ENCODE results near the gene RNF169. TPM values are rescaled to one million over a fixed set of nuclear protein-coding genes. Genes with fewer than 3 reads are reported as not detected.

RNF169 gene
- total and polyA plus RNA-seq, 9 of the 15 experiments (the other 6 are each of a cell fraction or from before 2014, with no cell fraction given): 0.68 to 18.1 (median 10.1) TPM

- peaks cover 0 to 3% of the 10 kb centered on the region in 2 experiments; a peak in 2 of 5 replicates for H3K4me1 ChIP-seq (replicated peaks in 1 of 2; ENCODE audit: control insufficient read depth in 2 of 2, insufficient read depth in 2 of 2, low read length in 2 of 2)
- in situ Hi-C loops (cut with MboI): no loop called here
- no peak overlapping the region for H2AFZ ChIP-seq (ENCODE audit: low read depth, low read length)
- no peaks in the 10 kb centered on the region for H3K79me2 ChIP-seq (ENCODE audit: control insufficient read depth, insufficient read depth, low read length)
- H3K4me3 ChIP-seq: no peak overlapping the region
- no peak for DNase-seq (ENCODE audit: extremely low read depth in 1 of 4, low spot score in 3 of 4)
- H3K27me3 ChIP-seq (ENCODE audit: control insufficient read depth in 2 of 2, insufficient read depth in 2 of 2, low read length in 2 of 2): no peaks in the 10 kb centered on the region
- 36% methylated on average over 1 of the region's 1 CpG for WGBS (ENCODE audit: insufficient coverage, low coverage, missing lambda C conversion rate)
- FAIRE-seq: no peak
- no peak overlapping the region for H3K9ac ChIP-seq (ENCODE audit: insufficient read depth in 1 of 2, low read depth in 2 of 2, low read length in 2 of 2)
- no peaks in the 10 kb centered on the region for H3K9me1 ChIP-seq (ENCODE audit: control insufficient read depth, insufficient read depth, low read length)
- peaks cover 89% of the 10 kb centered on the region; the same call in 2 of the 3 replicates for H3K36me3 ChIP-seq (ENCODE audit: control insufficient read depth, insufficient read depth, low read length)
- ChIA-PET CTCF (ENCODE audit: low intra/inter-chr PET ratio) (no interaction called here), POLR2A (interaction anchor here (0.5 to 2.4 kb wide), 6 partner anchors 10 to 394 kb away, joined by 3 to 6 read pairs (median 4); no protein-coding TSS in a partner anchor)
- intact Hi-C loops (cut with micrococcal nuclease): no loop called here
- H3K4me2 ChIP-seq (ENCODE audit: insufficient read depth, low read length): no peak overlapping the region
- BruUV-seq (replicated peaks): no TSS peak
- ATAC-seq: no peak
- no peaks in the 10 kb centered on the region for H4K20me1 ChIP-seq (replicated peaks; ENCODE audit: control insufficient read depth, insufficient read depth, low read length)
- no peak overlapping the region; the same call in 2 of the 3 replicates for H3K27ac ChIP-seq (ENCODE audit: extremely low read depth, low read depth, low read length)
- H3K9me3 ChIP-seq (replicated peaks; ENCODE audit: control insufficient read depth, insufficient read depth, low read depth, low read length): no peaks in the 10 kb centered on the region
- TF ChIP-seq, protein P1, sequence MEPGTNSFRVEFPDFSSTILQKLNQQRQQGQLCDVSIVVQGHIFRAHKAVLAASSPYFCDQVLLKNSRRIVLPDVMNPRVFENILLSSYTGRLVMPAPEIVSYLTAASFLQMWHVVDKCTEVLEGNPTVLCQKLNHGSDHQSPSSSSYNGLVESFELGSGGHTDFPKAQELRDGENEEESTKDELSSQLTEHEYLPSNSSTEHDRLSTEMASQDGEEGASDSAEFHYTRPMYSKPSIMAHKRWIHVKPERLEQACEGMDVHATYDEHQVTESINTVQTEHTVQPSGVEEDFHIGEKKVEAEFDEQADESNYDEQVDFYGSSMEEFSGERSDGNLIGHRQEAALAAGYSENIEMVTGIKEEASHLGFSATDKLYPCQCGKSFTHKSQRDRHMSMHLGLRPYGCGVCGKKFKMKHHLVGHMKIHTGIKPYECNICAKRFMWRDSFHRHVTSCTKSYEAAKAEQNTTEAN (CRISPR knock-in tag; IDR thresholded peaks at IDR 0.05): no peak
- TF ChIP-seq RNF2 (IDR thresholded peaks at IDR 0.05): no peak
- no peak for TF ChIP-seq MITF (IDR thresholded peaks at IDR 0.05)
- TF ChIP-seq, protein P2, sequence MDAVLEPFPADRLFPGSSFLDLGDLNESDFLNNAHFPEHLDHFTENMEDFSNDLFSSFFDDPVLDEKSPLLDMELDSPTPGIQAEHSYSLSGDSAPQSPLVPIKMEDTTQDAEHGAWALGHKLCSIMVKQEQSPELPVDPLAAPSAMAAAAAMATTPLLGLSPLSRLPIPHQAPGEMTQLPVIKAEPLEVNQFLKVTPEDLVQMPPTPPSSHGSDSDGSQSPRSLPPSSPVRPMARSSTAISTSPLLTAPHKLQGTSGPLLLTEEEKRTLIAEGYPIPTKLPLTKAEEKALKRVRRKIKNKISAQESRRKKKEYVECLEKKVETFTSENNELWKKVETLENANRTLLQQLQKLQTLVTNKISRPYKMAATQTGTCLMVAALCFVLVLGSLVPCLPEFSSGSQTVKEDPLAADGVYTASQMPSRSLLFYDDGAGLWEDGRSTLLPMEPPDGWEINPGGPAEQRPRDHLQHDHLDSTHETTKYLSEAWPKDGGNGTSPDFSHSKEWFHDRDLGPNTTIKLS (IDR thresholded peaks at IDR 0.05; ENCODE audit: borderline replicate concordance, low read depth): no peak
- TF ChIP-seq ZNF518B (CRISPR knock-in tag; IDR thresholded peaks at IDR 0.05): no peak
- TF ChIP-seq SRSF7 (optimal IDR thresholded peaks at IDR 0.05; ENCODE audit: low read depth, low read length): no peak
Observed at GRCh38 chr11:74839446-74839845, 90.8 kb downstream of the RNF169 start.

Measured in K562 (cell line).